Mucosa of stomach (tissue), 1 donor: ENCODE measurements around the gene FXYD5.

Source experiments
- H3K27me3 ChIP-seq: one replicate; pipeline ENCODE4 v1.7.0; 2013; ENCODE audit warnings: mild to moderate bottlenecking, low read length; ENCODE audit not compliant: control insufficient read depth, insufficient read depth
- H3K36me3 ChIP-seq: one replicate; pipeline ENCODE4 v1.7.0; 2013; ENCODE audit warnings: low read length; ENCODE audit not compliant: control insufficient read depth, insufficient read depth
- H3K4me1 ChIP-seq: one replicate; pipeline ENCODE4 v1.7.0; 2013; ENCODE audit warnings: mild to moderate bottlenecking, low read length; ENCODE audit not compliant: control insufficient read depth, insufficient read depth
- H3K4me3 ChIP-seq: one replicate; pipeline ENCODE4 v1.7.0; 2013; ENCODE audit warnings: low read length
- H3K9ac ChIP-seq: one replicate; pipeline ENCODE4 v1.7.0; 2013; ENCODE audit warnings: mild to moderate bottlenecking, low read length, moderate library complexity
- H3K9me3 ChIP-seq: one replicate; pipeline ENCODE4 v1.7.0; 2013; ENCODE audit warnings: mild to moderate bottlenecking, low read length, moderate library complexity; ENCODE audit not compliant: control insufficient read depth
- donor health status: Pancreatic carcinoma.

FXYD5 gene

DNA sequence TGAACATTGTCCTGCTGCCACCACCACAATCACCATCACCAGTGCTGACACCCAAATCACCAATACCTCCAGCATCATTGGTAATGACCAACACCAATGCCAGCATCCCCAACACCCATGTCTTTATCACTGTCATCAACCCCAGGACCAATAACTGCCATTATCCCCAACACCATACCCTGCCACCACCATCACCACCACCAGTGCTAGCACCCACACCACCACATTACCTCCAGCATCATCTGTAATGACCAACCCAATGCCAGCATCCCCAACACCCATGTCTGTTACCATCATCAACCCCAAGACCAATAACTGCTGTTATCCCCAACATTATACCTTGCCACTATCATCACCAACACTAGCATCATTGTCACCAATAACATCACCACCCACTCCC, 22.3 kb upstream of the FXYD5 start:
- Histone ChIP-seq H3K9me3 (no peaks in the 10 kb centered on the region), H3K9ac (no peak overlapping the region), H3K27me3 (no peaks in the 10 kb centered on the region), H3K4me1 (peaks cover 7% of the 10 kb centered on the region), H3K36me3 (no peaks in the 10 kb centered on the region), H3K4me3 (no peak overlapping the region)

DNA sequence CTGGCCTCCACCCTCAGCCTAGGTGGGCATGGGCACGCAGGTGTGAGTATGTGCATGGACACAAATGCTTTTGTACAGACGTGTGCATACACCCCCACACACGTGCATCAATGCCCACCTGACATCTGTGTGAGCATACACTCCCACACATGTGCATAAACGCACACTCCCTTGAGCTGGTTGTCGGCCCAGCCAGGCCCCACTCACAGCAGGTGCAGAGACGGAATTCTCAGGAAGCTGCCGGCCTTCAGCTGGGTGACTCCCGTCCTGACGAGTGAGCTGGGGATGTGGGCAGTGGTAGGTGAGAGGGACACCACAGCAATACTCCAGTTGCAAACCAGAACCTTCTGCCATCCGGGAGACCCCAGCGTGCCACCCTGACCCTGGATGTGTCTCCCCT, 20.7 kb upstream of the FXYD5 start:
- Histone ChIP-seq H3K36me3 (no peaks in the 10 kb centered on the region), H3K4me3 (no peak overlapping the region), H3K9ac (no peak overlapping the region)

DNA sequence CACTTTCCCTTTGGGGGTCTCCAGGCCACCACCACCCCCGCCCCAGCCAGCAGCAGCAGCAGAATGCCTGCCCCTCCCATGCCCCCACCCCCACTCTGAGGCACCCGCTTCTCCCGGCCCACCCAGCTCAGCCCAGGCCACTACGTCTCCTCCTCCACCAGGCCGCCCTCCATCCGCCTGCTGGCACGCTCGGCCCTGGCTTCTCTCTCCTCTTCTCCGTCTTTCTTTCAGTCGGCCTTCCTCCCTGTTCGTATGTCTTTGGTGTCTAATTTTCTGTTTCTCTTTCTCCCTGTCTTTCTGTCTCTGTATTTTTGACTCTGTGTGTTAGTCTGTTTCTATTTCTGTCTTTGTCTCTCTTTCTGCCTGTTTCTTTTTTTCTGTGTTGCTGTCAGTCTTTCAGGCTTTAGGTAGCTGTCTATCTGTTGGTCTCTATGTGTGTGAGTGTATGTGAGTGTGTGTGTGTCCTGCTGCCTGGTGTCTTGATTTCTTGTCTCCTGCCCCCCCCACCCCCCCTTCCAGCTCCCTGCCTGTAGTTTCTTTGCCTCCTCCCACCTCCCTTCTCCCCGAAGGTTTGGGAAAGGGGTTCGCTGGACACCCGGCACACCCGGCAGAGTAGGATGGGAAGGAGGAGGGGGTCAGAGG, 19.8 kb upstream of the FXYD5 start, which contains the start of gene LGI4:
TSS of gene LGI4 (minus strand) at position 459 of the 642 bp plus-strand sequence. CDS start at position 80, 379 bp downstream.
- peaks cover 9% of the 10 kb centered on the region for H3K4me1 ChIP-seq
- no peaks in the 10 kb centered on the region for H3K9me3 ChIP-seq
- H3K27me3 ChIP-seq, result no peaks in the 10 kb centered on the region
- H3K36me3 ChIP-seq, result no peaks in the 10 kb centered on the region
- H3K9ac ChIP-seq, result no peak within 1 kb of the TSS
- H3K4me3 ChIP-seq, result no peak within 1 kb of the TSS

More for the DNA sequence above, 20.7 kb upstream of the FXYD5 start:
- H3K4me1 ChIP-seq, result peaks cover 9% of the 10 kb centered on the region
- H3K27me3 ChIP-seq, result no peaks in the 10 kb centered on the region
- H3K9me3 ChIP-seq, result no peaks in the 10 kb centered on the region

DNA sequence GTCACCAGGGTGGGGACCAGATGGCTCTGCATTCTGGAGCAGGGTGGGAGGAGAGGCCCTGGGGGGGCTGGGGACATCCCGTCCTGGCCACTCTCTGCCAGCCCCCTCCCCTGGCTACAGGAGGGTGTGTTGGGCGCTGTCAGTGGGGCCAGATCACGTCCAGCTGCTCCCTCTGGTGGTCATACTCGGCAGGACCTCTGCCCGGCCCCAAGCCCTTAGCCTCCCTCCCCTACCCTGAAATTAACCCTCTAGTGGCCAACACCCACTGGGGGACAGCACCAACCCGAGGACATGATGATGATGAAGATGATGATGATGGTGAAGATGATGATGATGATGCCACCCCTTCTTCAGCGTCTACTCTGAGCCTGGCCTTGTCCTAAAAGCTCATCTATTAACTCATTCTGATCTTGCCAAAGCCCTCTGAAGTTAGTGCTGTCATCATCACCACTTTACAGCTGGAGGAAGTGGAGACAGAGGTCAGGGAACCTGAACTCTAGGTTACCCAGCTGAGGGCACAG, 19.1 kb upstream of the FXYD5 start:
- H3K9ac ChIP-seq, result no peak overlapping the region
- H3K4me1 ChIP-seq, result peaks cover 11% of the 10 kb centered on the region
- no peaks in the 10 kb centered on the region for H3K36me3 ChIP-seq
- no peak overlapping the region for H3K4me3 ChIP-seq
- H3K9me3 ChIP-seq, result no peaks in the 10 kb centered on the region
- H3K27me3 ChIP-seq, result no peaks in the 10 kb centered on the region

DNA sequence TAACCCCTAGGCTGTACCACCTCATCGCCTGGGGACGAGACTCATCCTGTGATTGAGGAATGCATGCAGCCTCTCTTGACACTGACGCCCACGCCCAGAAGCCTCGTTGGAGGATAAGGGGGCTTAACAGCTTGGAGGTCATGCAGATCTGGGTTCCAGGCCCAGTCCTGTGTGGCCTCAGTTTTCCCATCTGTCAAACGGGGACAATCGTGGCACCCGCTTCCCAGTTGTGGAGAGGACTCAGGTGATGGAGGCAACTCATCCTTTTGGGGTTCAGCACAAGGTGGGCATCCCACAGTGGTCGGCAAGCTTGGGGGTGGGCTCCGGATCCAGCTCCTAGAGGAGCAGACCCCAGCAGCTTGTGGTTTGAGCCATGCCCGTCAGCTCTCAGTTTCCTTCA, 18.3 kb upstream of the FXYD5 start:
- Histone ChIP-seq H3K4me1 (peaks cover 17% of the 10 kb centered on the region), H3K36me3 (no peaks in the 10 kb centered on the region), H3K9me3 (no peaks in the 10 kb centered on the region), H3K9ac (no peak overlapping the region), H3K4me3 (no peak overlapping the region), H3K27me3 (no peaks in the 10 kb centered on the region)

DNA sequence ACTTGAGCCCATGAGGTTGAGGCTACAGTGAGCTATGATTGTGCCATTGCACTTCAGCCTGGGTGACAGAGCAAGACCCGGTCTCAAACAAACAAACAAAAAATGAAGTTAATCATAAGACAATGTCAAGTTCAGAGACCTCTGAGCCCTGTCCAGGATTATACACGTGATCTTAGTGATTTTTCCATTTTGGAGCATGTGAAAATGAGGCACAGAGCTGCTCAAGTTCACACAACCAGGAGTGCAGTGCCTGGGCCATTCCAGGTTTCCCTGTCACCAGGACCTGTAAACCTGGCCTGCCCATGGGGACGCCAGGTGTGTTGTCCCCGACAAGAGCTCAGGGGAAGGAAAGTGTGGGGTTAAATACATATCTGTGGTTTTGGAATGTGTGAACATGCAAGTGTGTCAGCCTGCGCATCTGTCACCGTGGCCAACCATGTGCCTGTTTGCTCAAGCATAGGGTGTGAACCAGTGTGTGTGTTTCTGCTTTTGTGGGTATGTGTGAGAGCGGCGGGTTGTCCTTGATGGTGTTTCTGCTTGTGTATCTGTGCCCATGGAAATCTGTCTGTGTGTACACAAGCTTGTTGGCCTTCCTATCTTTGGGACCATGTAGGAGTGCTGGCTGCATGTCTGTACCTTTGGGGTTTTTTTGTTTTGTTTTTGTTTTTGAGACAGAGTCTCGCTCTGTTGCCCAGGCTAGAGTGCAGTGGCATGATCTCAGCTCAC, 17.4 kb upstream of the FXYD5 start:
- Histone ChIP-seq H3K4me3 (no peak overlapping the region), H3K9ac (no peak overlapping the region), H3K27me3 (peaks cover 3% of the 10 kb centered on the region), H3K36me3 (no peaks in the 10 kb centered on the region), H3K9me3 (no peaks in the 10 kb centered on the region), H3K4me1 (peaks cover 25% of the 10 kb centered on the region)

DNA sequence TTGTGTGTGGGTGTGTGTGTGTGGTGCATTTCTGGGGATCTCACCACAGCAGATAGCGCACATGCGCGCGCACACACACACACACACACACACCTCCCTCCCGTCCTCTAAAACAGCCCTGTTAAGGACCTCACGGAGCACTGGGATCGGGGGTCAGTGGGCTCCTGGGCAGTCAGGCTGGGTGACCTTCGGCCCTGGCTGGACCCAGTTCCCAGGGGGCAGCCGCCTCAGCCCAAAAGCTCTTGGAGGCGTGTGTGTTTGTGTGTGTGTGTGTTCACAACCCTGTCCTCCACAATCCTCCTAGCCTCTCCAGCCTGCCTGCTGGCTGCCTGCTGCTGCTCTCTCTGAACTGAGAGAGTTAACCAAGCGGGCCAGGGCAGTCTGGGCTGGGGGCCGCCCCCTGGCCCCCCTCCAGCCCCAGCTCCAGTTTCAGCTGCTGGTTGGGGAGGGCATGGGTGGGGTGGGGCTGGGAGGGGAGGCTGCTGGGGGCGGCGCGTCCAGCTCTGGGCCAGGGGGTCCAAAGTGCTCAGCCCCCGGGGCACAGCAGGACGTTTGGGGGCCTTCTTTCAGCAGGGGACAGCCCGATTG, 16.1 kb upstream of the FXYD5 start, which contains the start of gene FXYD1:
TSS of gene FXYD1 (plus strand) at position 520 of the 588 bp plus-strand sequence. CDS start 1,256 bp downstream, outside the sequence.
- H3K27me3 ChIP-seq, result peaks cover 12% of the 10 kb centered on the region
- H3K4me3 ChIP-seq, result no peak within 1 kb of the TSS
- no peaks in the 10 kb centered on the region for H3K9me3 ChIP-seq
- peaks cover 31% of the 10 kb centered on the region for H3K4me1 ChIP-seq
- H3K9ac ChIP-seq, result peak within 1 kb of the TSS; percentile 45
- H3K36me3 ChIP-seq, result no peaks in the 10 kb centered on the region

DNA sequence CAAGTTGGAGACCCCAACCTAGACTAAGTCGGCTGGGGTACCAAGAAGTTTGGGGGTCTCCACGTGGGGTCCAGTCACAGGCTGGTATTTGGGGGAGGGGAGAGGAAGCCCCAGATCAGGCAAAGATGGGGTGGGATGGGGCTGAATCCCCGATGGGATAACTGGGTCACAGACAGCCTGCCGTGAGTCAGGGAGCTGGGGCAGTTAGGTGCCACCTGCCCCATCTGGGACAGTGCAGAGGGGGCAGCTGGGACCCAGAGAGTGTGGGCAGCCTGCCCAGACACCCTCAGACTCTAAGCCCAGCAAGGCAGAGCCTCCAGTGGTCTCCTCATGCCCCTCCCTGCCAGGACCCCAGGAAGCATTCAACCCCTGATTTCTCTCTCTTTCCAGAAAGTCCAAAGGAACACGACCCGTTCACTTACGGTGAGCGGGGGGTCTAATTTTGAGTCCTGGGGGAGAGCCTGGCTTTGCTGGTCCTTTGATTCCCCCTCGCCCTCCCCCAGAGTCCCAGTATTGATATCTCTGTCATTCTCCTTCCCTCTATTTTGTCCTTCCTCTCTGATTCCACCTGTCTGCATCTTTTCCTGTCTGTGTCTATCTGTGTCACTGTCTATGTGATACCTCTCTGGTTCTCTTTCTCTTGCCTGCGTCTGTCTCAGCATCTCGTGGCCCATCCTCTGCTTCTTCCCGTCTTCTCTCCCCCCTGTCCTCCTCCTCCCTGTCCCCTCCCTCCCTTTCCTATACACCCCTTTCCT, 14.2 kb upstream of the FXYD5 start:
- peaks cover 21% of the 10 kb centered on the region for H3K27me3 ChIP-seq

DNA sequence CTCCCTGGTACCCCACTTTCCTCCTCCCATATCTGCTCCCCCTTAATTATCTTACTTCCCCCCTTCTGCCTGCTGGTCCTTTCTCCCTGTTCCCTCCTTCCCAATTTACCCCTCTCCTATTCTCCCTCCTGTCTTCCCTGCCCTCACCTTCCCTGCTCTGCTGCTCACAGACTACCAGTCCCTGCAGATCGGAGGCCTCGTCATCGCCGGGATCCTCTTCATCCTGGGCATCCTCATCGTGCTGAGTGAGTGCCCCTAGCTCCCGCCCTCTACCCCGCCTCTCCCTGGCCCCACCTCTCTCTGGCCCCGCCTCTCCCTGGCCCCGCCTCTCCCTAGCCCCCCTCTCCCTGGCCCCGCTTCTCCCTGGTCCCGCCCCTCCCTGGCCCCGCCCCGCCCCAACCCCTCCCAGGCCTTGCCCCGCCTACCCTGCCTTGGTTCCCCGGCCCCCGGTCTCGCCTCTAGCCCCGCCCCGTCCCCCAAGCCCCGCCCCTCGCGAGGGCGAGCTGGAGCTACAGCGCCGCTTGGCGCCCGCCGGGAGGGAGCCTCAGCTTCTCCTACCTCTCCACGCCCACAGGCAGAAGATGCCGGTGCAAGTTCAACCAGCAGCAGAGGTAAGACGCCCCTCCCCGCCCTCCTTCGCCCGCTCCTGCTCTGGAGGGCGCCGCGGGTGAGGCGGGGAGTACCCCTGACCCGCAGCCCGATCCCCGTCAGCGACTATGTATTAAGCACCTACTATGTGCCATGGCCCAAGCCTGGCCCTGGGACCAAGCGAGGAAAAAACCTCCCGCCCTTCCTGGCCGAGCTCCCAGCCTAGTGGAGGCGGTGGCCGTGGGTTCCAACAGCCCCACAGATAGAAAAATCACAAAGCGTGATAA, 13.3 kb upstream of the FXYD5 start:
- H3K4me3 ChIP-seq, result peak overlapping the region; percentile 20
- no peaks in the 10 kb centered on the region for H3K36me3 ChIP-seq
- peaks cover 31% of the 10 kb centered on the region for H3K4me1 ChIP-seq
- peaks cover 21% of the 10 kb centered on the region for H3K27me3 ChIP-seq
- H3K9ac ChIP-seq, result peak overlapping the region; percentile 45
- no peaks in the 10 kb centered on the region for H3K9me3 ChIP-seq

More for the DNA sequence above, 14.2 kb upstream of the FXYD5 start:
- peaks cover 31% of the 10 kb centered on the region for H3K4me1 ChIP-seq
- H3K36me3 ChIP-seq, result no peaks in the 10 kb centered on the region
- no peak overlapping the region for H3K4me3 ChIP-seq
- peak overlapping the region; percentile 45 for H3K9ac ChIP-seq
- no peaks in the 10 kb centered on the region for H3K9me3 ChIP-seq

DNA sequence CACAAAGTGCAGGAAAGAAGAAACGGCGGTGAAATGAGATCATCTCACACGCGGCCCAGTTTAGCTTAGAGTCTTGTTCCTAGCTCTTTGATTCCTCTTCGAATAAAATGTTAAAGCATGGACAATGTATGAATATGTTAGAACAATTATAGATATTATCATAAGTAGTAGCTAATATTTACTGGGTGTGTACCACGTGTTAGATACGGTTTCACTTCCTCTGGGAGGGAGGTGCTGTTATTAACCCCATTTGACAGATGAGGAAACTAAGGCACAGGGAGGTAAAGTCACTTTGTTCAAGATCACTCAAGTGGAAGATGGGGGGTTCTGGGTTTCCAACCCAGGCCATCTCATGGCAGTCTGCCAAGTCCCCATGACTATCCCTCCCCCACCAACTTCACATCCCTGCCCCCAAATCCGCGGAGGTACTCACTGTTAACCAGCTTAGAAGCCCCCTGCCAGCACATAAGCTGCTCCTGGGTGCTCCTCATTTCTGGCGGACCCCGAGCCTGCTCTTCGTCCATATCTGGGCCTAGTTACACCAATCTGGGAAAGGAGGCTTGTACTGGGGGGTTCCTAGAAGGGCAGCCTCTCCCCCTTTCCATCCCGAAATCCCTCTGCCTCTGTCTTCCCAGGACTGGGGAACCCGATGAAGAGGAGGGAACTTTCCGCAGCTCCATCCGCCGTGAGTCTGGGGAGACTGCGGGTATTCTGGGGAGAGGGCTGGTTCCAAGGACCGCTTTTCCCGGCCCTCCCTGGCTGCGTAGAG, 12.5 kb upstream of the FXYD5 start:
- H3K4me3 ChIP-seq, result peak overlapping the region; percentile 20
- peaks cover 26% of the 10 kb centered on the region for H3K4me1 ChIP-seq
- peak overlapping the region; percentile 10 for H3K9ac ChIP-seq
- no peaks in the 10 kb centered on the region for H3K9me3 ChIP-seq
- peaks cover 21% of the 10 kb centered on the region for H3K27me3 ChIP-seq
- H3K36me3 ChIP-seq, result no peaks in the 10 kb centered on the region
